HG03469 (cell line): ENCODE measurements around the gene INHBE.
A peak's percentile ranks its signal among the peaks of the same experiment; 100 is the strongest.
"Not testable (repeated sequence)": the region's sequence is repeated elsewhere in the genome, so short reads cannot be mapped to it uniquely, and the experiment has no call there.

Source experiments
- ATAC-seq: cut with Tn5 transposase; IDR thresholded peaks from one replicate; pipeline ENCODE4 v1.9.1; 2021; ENCODE audit warnings: mild to moderate bottlenecking, moderate library complexity, moderate number of reproducible peaks; ENCODE audit not compliant: unreplicated experiment

Gene INHBE

GRCh38 chr12:57475271-57476161 is 20.4 kb downstream of the INHBE start:
- ATAC-seq = no peak

DNA sequence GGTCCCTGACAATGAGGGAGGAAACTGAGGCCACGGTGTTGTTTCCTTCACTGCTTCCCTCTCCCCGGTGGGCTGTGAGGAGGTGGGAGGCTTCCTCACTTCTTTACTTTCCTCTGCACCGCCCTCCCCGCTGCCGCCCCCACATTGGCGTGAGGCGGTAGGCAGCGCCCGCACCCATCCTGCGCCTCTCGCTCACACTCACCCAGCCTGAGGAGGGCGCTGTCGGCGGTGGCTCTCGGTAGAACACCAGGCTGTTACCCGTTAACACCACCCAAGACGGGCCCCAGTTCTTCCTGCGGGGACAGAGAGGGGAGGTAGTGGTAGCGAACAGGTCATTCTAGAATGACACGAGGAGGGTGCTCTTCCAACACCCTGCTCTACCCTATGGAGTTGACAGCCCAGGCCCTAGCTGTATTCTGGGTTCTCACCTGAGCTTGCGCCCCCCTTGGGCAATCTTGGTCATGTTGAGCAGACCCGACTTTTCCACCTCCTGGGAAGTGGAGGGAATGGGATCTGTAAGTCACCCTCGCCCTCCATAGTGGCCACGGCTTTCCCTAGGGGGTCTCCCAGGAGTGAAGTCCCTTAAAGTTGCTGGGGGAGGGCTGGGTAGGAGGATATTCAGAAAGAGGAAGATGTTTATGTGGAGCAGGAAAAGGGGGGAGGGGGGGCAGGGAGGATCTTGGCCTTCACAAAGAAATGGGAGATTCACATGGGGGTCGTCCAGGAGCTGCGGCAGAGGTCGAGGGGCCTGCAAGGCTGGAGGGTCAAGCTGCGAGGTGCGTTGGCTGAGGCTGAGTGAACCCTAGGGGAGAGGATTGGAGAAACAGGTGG is 21.3 kb downstream of the INHBE start:
- no peak for ATAC-seq

- ATAC-seq = no peak
These were observed 22.0 kb downstream of the INHBE start for GRCh38 chr12:57476993-57477709.

DNA sequence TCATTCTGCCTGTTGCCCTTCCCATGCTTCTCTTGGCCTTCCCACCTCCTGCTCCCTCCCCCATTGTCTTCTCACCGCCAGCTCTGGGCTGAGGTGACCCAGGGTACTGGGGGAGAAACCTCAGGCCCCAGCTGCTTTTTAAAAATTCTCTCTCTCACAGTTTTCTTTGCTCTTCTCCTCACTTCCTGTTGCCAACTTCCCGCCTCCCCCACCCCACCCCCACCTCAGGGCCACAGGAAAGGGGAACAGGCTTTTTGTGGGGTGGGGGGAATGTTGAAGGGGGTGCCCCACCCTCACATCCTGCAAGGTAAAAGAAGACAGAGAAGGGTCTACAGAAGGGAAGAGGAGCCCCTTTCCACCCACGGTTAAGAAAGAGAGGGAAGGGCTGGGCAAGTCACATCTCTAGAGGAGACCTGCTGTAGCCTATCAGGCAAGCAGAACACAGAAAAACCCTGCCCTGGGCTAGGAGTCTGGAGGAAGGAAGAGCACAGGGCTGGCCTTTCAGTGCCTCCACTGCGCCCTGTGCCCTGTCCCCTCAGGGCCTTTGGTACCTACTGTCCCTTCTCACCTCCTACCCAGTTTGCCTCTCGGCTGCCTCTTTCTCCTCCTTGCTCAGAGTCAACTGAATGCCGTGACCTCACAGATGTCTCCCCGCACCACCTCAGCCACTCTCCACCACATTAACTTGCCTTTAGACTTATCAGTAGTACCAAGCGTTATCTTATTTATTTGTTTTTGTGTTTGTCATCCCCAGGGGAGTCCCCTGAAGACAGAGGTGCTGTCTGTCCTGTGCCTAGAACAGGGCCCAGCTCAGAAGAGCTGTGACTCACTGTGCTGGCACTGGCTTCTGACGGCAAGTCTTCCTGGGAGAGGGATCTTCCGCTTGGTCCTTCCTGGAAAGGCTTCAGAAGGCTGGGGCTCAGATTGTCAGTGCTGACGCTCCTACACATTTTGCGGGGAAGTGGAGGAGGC is 22.9 kb downstream of the INHBE start:
- no peak for ATAC-seq

DNA sequence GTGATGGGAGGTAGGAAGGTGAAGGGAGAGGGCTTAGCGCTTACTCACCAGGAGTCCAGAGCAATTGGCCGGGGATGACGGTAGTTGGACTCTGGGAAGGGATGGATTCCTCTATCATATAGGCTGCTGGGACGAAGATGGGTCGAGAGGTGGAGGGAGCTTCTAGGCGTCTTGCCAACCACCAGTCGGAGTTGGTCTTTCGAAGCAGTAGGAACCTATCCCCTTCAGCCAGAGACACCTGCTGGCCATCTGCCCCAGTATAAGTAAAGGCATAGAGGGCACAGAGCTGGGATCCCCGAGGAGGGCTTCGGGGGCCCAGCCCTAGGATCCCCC is 23.9 kb downstream of the INHBE start:
- ATAC-seq = no peak

GRCh38 chr12:57479376-57480115 is 24.4 kb downstream of the INHBE start, which contains the start of gene ARHGAP9:
Gene ARHGAP9, minus strand, starts transcription at chr12:57479866. Its CDS starts 460 bp downstream, at chr12:57479406.
- no peak for ATAC-seq

- ATAC-seq = no peak
These were observed 26.6 kb downstream of the INHBE start for GRCh38 chr12:57481671-57482070.

GRCh38 chr12:57483466-57483865 is 28.4 kb downstream of the INHBE start:
- no peak for ATAC-seq

DNA sequence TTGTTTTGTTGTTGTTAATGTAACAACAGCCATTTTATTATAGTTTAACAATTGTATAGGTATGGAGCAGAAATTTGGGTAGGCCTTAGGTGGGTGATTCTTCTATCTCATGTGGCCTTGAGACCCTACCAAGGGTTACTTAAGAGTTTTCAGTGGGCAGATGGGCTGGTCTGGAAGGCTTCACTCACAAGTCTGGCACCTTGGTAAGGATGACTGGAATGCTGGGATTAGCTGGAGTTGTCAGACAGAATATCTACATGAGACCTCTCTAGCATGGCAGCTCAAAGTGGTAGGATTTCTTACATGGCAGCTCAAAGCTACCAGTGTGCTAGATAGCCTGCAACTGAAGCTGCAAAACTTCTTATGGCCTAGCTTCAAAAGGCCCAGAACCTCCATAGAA is 30.6 kb downstream of the INHBE start:
- ATAC-seq = no peak

GRCh38 chr12:57487055-57487596 is 32.0 kb downstream of the INHBE start:
- no peak for ATAC-seq

DNA sequence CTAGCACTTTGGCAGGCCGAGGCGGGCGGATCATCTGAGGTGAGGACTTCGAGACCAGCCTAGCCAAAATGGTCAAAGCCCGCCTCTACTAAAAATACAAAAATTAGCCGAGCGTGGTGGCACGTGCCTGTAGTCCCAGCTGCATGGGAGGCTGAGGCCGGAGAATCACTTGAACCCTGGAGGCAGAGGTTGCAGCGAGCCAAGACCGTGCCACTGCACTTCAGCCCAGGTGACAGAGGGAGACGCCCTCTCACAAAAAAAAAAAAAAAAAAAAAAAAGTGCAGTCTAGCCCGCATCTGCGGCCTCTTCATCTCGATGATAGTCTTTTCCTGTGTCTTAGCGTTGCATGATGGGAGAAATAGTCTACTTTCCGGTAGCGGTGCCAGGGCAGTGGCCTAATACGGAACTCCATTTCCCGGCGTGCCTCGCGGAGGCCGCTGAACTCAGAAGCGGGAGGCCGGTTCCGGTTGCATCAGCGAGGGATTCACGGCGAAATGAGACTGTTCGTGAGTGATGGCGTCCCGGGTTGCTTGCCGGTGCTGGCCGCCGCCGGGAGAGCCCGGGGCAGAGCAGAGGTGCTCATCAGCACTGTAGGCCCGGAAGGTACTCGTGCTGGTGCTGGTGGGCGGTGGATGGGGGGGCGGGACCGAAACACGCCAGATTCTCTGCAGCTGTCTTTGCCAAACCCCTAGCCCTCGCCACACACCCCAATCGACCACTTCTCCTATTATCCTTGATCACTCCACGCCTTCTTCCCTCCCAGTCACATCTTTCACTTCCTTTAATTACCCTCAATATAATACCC is 32.7 kb downstream of the INHBE start, which contains the start of gene MARS1:
Gene MARS1, plus strand, starts transcription at position 472 of the 805 bp plus-strand sequence. Its CDS starts 23 bp downstream, at position 495.
- peak; percentile 92 for ATAC-seq

GRCh38 chr12:57488402-57489156 is 33.5 kb downstream of the INHBE start:
- no peak for ATAC-seq

DNA sequence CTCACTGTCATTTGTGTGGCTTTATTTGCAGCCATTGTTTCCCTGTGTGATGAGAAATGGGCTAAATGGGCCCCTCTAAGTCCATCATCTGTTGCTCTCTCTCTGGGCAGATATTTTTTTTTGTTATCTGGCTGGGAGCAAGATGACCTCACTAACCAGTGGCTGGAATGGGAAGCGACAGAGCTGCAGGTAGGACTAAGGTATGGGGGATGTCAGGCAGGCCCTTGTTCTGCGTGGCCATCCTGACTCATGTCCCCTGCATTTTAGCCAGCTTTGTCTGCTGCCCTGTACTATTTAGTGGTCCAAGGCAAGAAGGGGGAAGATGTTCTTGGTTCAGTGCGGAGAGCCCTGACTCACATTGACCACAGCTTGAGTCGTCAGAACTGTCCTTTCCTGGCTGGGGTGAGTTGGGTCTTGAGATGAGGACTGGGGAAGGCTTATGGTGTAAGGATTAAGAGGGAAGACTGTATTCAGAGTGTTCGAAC is 34.1 kb downstream of the INHBE start:
- no peak for ATAC-seq

GRCh38 chr12:57490126-57490525 is 35.0 kb downstream of the INHBE start:
- ATAC-seq = no peak

GRCh38 chr12:57491393-57492280 is 36.5 kb downstream of the INHBE start:
- no peak for ATAC-seq

DNA sequence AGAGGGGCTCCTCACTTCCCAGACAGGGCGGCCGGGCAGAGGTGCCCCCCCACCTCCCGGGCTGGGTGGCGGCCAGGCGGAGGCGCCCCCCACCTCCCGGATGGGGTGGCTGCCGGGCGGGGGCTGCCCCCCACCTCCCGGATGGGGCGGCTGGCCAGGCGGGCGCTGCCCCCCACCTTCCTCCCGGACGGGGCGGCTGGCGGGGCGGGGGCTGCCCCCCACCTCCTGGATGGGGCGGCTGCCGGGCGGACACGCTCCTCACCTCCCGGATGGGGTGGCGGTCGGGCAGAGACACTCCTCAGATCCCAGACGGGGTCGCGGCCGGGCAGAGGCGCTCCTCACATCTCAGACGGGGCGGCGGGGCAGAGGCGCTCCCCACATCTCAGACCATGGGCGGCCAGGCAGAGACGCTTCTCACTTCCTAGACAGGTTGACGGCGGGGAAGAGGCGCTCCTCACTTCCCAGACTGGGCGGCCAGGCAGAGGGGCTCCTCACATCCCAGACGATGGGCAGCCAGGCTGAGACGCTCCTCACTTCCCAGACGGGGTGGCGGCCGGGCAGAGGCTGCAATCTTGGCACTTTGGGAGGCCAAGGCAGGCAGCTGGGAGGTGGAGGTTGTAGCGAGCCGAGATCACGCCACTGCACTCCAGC is 40.1 kb downstream of the INHBE start:
- not testable (repeated sequence) for ATAC-seq
